Measurements from ENCODE around the gene SEC16A.

SEC16A gene

GRCh38 chr9:136488247-136489214 is 5.7 kb upstream of the SEC16A start:
- TF ChIP-seq, protein P1, sequence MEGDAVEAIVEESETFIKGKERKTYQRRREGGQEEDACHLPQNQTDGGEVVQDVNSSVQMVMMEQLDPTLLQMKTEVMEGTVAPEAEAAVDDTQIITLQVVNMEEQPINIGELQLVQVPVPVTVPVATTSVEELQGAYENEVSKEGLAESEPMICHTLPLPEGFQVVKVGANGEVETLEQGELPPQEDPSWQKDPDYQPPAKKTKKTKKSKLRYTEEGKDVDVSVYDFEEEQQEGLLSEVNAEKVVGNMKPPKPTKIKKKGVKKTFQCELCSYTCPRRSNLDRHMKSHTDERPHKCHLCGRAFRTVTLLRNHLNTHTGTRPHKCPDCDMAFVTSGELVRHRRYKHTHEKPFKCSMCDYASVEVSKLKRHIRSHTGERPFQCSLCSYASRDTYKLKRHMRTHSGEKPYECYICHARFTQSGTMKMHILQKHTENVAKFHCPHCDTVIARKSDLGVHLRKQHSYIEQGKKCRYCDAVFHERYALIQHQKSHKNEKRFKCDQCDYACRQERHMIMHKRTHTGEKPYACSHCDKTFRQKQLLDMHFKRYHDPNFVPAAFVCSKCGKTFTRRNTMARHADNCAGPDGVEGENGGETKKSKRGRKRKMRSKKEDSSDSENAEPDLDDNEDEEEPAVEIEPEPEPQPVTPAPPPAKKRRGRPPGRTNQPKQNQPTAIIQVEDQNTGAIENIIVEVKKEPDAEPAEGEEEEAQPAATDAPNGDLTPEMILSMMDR (conservative IDR thresholded peaks at IDR 0.05; ENCODE audit: low read depth, low read length) = peak; percentile 96
- no peak overlapping the region for H3K4me3 ChIP-seq (ENCODE audit: low read length)
- no peak for DNase-seq (ENCODE audit: low read depth)

DNA sequence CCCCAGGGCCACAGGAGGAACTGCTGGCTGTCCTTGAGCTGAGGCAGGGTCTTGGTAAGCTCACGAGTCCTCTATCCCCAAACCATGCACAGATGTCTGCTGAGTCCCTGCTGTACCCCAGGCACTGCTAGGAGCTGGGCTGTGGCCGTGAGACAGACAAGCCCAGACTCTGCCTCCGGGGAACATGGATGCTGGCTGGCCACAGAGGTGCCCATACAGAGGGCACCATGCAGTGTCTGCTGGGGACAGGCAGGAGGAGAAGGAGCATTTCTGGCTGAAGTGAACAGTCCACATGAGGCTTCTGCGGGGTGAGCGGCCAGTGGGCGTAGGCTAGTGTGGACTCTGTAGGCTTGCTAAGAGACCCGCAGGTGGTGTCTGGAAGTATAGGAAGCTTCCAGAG is 4.8 kb upstream of the SEC16A start:
- TF ChIP-seq, protein P1 (conservative IDR thresholded peaks at IDR 0.05; ENCODE audit: low read depth, low read length) = no peak
- H3K4me3 ChIP-seq (ENCODE audit: low read length) = no peak overlapping the region
- DNase-seq (ENCODE audit: low read depth) = no peak

DNA sequence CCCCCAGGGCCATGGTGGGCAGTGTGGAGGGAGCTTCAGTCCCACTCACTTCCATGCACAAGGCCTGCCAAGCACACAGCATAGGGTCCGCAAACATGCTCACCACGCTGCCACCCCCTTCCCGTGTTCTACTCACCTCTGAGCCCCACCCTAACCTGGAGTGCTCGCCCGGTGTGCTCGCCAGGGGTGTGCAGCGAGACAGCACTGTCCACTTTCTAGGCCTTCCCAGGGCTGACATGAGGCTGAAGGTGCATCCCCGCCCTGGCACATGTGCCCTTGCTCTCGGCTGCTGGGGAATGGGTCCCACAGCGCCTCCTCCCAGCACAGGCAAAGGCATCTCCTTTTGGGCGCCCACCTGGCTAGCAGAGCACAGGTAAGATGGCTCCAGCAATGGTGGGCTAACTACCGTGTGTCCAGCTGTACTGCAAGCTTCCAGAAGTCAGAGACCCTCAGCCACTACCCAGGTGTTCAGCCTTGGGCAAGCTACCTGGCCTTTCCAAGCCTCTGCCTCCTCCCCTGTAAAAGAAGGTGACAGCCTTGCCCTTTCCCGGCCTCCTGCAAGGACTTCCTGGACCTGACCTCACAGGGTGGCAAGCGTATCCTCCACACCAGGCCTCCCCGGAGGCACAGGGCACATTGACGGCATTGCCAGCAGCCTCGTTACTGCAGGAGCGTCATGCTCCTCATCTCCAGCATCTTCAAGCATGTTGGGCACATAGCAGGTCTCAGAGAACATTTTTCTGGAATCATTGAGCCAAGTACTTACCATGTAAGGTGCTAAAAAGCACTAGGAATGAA is 4.2 kb upstream of the SEC16A start:
- TF ChIP-seq, protein P1 (conservative IDR thresholded peaks at IDR 0.05; ENCODE audit: low read depth, low read length) = no peak
- no peak overlapping the region for H3K4me3 ChIP-seq (ENCODE audit: low read length)

GRCh38 chr9:136486131-136486530 is 3.3 kb upstream of the SEC16A start:
- H3K4me3 ChIP-seq (ENCODE audit: low read length) = no peak overlapping the region
- TF ChIP-seq, protein P1 (conservative IDR thresholded peaks at IDR 0.05; ENCODE audit: low read depth, low read length) = no peak
- no peak for DNase-seq (ENCODE audit: low read depth)

More for the DNA sequence above, 4.2 kb upstream of the SEC16A start:
- DNase-seq (ENCODE audit: low read depth) = no peak

DNA sequence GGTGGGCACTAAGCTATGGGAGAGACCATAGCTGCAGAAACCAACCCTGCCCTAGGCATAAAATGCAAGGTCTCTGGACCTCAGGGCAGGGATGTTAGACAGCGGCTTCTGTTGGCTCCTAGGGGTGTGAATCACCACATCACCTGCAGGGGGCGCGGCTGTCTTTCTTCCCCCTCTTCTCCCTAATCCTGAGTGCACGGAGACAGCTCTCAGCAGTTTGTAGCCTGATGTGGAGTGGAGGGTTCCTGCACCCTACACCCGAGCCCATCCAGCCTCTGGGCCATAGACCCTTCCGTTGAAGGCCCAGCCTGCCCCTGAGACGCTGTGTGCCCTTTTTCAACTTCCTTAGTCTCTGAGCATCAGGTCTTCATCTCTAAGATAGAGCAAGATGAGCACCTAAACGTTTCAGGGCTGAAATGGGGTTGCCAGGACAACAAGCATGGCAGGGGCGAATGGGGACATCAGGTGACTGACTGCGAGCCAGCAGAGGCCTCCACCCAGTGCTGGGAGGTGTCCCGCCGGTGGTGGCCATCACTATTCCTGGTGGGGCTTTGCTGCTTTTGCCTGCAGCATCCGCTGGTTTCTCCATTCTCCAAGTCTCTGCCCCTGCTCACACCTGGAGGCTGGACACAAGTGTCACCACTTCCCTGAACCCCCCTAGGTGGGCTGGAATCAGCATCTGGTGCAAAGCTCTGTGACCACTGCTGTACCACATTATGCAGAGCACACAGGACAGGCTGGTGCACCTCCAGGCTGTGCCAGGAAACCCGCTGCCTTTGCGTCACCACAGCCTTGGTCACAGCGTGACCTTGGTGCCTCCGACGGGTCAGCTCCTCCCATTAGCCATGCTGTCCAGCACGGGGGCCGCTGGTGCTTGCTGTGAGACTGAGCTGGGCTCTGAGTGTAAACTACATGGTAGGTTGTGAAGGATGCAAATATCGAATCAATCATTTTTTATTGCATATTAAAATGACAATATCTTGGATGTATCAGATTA is 2.5 kb upstream of the SEC16A start:
- no peak overlapping the region for H3K4me3 ChIP-seq (ENCODE audit: low read length)
- peak; percentile 24 for DNase-seq (ENCODE audit: low read depth)
- TF ChIP-seq, protein P1 (conservative IDR thresholded peaks at IDR 0.05; ENCODE audit: low read depth, low read length) = peak; percentile 90
